ENCODE data around the gene PSENEN.

PSENEN gene

GRCh38 chr19:35708391-35708790, 37.1 kb upstream of the PSENEN start:
- no peak for TF ChIP-seq CTCF (IDR thresholded peaks at IDR 0.05; ENCODE audit: insufficient read depth, low read depth, low read length, missing control alignments)
- H3K4me3 ChIP-seq (ENCODE audit: low read length): no peak overlapping the region
- DNase-seq (ENCODE audit: low read depth): peak; percentile 54

DNA sequence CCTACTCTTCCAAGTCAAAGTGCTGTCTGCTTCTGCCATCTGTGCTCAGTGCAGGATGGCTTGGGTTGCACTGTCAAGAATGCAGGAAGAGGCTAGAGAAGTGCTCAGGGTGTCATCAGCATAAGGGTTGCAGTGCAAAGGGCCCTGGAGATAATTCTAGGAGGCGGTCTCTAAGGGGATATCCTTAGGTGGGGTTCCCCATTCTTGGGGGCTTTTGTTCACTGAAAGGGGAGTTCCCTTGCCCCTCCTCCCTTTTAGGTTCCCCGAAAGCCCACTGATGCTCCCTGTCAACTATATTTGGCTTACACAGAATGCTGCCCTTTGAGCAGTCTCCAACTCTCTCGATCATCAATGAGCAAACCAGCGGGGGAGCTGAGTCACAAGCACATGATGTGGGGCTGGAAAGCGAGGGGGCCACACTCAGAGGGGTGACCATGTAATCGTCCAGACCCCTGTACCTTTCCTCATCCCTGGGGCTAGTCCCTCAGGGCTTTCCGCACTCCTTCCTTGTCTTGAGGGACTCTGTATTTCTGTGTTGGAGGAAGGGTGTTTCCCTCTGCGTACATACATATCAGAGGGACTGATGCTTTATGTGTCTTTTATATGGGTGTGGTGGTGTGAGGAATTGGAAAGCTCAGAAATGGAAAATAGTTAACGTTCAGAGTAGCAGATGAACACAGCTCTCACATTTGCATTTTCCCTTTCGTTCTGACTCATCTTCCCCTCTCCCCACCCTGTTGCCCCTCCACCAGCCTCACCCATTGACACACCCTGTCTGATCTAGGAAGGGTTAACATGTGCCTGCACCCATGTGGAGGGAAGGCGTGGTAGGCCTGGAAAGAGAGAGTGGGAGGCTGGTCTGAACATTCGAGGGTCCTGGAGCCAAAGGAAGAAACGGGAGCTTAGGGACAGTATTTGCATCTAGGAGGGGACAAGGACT, 34.4 kb upstream of the PSENEN start:
- no peak for TF ChIP-seq CTCF (IDR thresholded peaks at IDR 0.05; ENCODE audit: insufficient read depth, low read depth, low read length, missing control alignments)
- no peak for DNase-seq (ENCODE audit: low read depth)
- no peak overlapping the region for H3K4me3 ChIP-seq (ENCODE audit: low read length)

DNA sequence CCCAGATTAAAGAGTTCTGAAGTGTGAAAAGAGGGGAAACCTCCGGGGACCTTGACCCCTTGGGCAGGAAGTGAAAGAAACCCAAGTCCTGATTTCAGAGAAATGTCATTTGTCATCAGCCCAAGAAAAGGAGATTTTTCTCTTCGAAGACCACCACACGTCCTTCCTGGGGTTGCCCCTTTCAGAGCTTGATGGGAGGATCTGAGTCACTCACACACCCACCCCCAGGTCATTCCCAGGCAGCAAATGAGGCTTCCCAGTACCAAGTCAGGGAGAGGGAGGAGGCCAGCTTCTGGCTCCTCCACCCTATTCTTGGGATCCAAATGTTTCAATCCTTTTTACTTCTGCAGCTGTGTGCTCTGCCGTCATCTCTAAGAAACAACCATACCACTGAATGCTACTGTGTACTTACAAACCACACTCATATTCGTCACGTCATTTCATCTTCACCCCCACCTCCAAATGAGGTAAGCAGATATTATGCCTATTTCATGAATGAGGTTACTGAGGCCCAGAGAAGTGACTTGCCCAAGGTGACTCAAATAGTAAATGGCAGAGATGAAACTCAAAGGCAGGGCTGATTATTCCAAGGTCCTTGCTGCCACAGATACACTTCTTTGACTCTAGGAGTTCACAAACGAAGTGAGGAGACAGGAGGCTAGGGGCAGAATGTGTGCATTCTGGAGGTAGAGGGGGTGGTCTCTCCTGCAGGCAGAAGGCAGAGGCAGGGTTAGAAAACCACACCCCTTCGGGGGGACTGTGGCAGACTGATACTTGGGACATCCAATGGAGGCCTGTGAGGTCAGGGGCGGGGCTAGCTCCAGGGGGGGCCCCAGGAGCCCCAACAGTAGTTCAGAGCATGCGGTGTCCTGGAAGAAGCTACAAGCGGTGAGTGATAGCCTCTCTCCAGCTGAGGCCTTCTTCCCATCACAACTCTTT, 32.6 kb upstream of the PSENEN start:
- TF ChIP-seq CTCF (IDR thresholded peaks at IDR 0.05; ENCODE audit: insufficient read depth, low read depth, low read length, missing control alignments): no peak
- no peak for DNase-seq (ENCODE audit: low read depth)
- H3K4me3 ChIP-seq (ENCODE audit: low read length): no peak overlapping the region

DNA sequence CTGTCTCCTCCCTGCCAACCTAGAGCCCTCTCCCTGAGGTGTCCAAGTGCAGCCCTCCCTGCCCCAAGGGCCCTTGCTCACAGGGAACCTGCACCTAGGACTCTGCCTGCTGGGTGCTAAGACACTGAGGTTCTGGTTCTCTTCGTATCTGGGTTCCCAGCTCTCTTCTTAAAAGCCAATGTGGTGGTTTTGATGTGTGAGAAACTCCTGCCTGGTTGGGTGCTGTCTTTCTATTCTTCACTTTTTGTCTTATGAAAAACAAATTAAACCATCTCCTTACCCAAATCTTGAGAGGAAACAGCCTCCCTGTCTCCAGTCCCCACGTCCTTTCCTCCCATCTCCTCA, 32.0 kb upstream of the PSENEN start:
- no peak overlapping the region for H3K4me3 ChIP-seq (ENCODE audit: low read length)
- DNase-seq (ENCODE audit: low read depth): no peak
- no peak for TF ChIP-seq CTCF (IDR thresholded peaks at IDR 0.05; ENCODE audit: insufficient read depth, low read depth, low read length, missing control alignments)

DNA sequence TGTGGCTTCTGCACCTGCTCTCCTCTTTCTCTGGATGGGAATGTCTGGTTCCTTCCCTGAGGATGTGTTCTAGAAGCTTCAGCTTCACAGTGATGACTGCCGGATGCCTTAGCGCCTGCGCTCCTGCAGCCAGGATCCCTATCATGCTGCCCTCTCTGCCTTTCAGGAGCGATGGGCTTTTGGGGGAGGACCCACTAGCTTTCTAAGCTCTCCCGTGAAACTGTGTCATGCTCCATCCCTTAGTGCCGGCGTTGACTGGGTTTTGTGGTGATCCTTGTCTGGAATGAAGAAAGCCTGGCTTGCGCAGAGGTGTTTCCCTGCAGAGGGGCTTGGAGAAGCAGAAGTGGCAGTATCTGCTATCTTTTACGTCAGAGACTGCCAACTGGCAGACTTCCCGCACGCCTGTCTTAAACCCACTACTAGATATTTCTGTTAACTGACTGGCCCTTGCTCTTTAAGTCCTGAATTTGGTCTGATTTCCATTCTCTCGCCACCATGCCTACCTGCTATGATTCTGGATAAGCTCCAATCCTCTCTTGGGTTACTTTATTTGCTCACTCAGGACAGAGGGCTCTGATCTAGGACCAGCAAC, 31.5 kb upstream of the PSENEN start:
- no peak overlapping the region for H3K4me3 ChIP-seq (ENCODE audit: low read length)
- TF ChIP-seq CTCF (IDR thresholded peaks at IDR 0.05; ENCODE audit: insufficient read depth, low read depth, low read length, missing control alignments): no peak
- DNase-seq (ENCODE audit: low read depth): no peak

DNA sequence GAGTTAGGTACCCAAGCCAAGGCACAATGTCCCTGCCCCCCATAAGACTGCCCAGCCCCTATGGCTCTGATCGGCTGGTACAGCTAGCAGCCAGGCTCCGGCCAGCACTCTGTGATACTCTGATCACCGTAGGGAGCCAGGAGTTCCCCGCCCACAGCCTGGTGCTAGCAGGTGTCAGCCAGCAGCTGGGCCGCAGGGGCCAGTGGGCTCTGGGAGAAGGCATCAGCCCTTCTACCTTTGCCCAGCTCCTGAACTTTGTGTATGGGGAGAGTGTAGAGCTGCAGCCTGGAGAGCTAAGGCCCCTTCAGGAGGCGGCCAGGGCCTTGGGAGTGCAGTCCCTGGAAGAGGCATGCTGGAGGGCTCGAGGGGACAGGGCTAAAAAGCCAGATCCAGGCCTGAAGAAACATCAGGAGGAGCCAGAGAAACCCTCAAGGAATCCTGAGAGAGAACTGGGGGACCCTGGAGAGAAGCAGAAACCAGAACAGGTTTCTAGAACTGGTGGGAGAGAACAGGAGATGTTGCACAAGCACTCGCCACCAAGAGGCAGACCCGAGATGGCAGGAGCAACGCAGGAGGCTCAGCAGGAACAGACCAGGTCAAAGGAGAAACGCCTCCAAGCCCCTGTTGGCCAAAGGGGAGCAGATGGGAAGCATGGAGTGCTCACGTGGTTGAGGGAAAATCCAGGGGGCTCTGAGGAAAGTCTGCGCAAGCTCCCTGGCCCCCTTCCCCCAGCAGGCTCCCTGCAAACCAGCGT, 30.7 kb upstream of the PSENEN start:
- TF ChIP-seq CTCF (IDR thresholded peaks at IDR 0.05; ENCODE audit: insufficient read depth, low read depth, low read length, missing control alignments): no peak
- H3K4me3 ChIP-seq (ENCODE audit: low read length): no peak overlapping the region
- DNase-seq (ENCODE audit: low read depth): no peak

All from epithelial cell of esophagus (primary cell).